Endothelial cell of umbilical vein (primary cell): ENCODE results near the gene MARK4. TPM values are rescaled to one million over a fixed set of nuclear protein-coding genes. Genes with fewer than 3 reads are reported as not detected.
"Not testable (repeated sequence)": the region's sequence is repeated elsewhere in the genome, so short reads cannot be mapped to it uniquely, and the experiment has no call there.

Source experiments
- BruUV-seq: library from RNA; stranded (reverse); fragments of 400-500 nt; replicated peaks from 2 replicates; lab custom pipeline; 2021; lab: Mats Ljungman, UMichigan
- CTCF ChIA-PET: fragments of 300-600, 350-600 bp; sonication (Branson Sonifier 250); formaldehyde crosslinking; loops from one replicate; lab custom pipeline; 2021; ENCODE audit warnings: antibody characterized with exemption, inconsistent platforms; lab: Charles Lee
- POLR2A ChIA-PET: fragments of 300-600, 350-600 bp; sonication (Branson Sonifier 250); formaldehyde crosslinking; loops from one replicate; lab custom pipeline; 2021; ENCODE audit warnings: antibody characterized with exemption, inconsistent platforms; lab: Charles Lee
- DNase-seq: peaks from one replicate; pipeline ENCODE4 v3.0.0-alpha.2; 2011; ENCODE audit warnings: low read depth, low spot score
- FAIRE-seq: peaks from 2 replicates; lab custom pipeline; 2011; peaks lifted over from hg19 to GRCh38; lab: Jason Lieb, UNC
- H2AFZ ChIP-seq: 2 replicates; pipeline ENCODE4 v1.6.0; 2012; ENCODE audit warnings: low read depth, low read length, control low read depth, inconsistent platforms
- H3K27ac ChIP-seq: 2 replicates; pipeline ENCODE4 v1.5.1; 2011; ENCODE audit warnings: low read depth, mild to moderate bottlenecking, control low read depth, low read length, moderate library complexity; ENCODE audit not compliant: insufficient read depth
- H3K27me3 ChIP-seq, 2 experiments: 2 replicates each; pipeline versions ENCODE4 v1.6.0 to v1.6.1; 2011; ENCODE audit warnings: low read length in 2 of 2, mixed read lengths in 1 of 2; ENCODE audit not compliant: control insufficient read depth in 2 of 2, insufficient read depth in 2 of 2
- H3K36me3 ChIP-seq, 2 experiments: 2 replicates in 1 of 2; 3 replicates in 1 of 2; pipeline ENCODE4 v1.5.1; 2011; ENCODE audit warnings: low read length in 2 of 2, mild to moderate bottlenecking in 1 of 2, moderate library complexity in 1 of 2; ENCODE audit not compliant: control insufficient read depth in 2 of 2, insufficient read depth in 2 of 2; ENCODE audit errors: extremely low read depth in 1 of 2
- H3K4me1 ChIP-seq: 3 replicates; pipeline ENCODE4 v1.5.1; 2011; ENCODE audit warnings: mild to moderate bottlenecking, low read length; ENCODE audit not compliant: control insufficient read depth, insufficient read depth; ENCODE audit errors: extremely low read depth
- H3K4me2 ChIP-seq: 2 replicates; pipeline ENCODE4 v1.6.1; 2011; ENCODE audit warnings: low read length, control low read depth, mixed read lengths; ENCODE audit not compliant: insufficient read depth
- H3K4me3 ChIP-seq, 3 experiments: fragments of 200-600 bp in 1 of 3; sonication (generic), shearing (Covaris generic) in 1 of 3; replicated peaks in 1 of 3; 2 replicates each; pipeline ENCODE4 v1.5.1; 2011 to 2016; ENCODE audit warnings: control low read depth in 3 of 3, low read length in 3 of 3, mild to moderate bottlenecking in 2 of 3, inconsistent platforms in 1 of 3, low read depth in 1 of 3, moderate library complexity in 1 of 3; ENCODE audit not compliant: insufficient read depth in 1 of 3
- H3K79me2 ChIP-seq: 2 replicates; pipeline ENCODE4 v1.6.0; 2012; ENCODE audit warnings: low read length, inconsistent platforms; ENCODE audit not compliant: control insufficient read depth, insufficient read depth
- H3K9ac ChIP-seq: replicated peaks from 2 replicates; pipeline ENCODE3; 2011; ENCODE audit warnings: low read length, control low read depth; ENCODE audit not compliant: insufficient read depth; ENCODE audit errors: extremely low read depth
- H3K9me1 ChIP-seq: replicated peaks from 3 replicates; pipeline ENCODE4 v1.6.0; 2011; ENCODE audit warnings: mild to moderate bottlenecking, low read length; ENCODE audit not compliant: control insufficient read depth, insufficient read depth; ENCODE audit errors: extremely low read depth
- H3K9me3 ChIP-seq: replicated peaks from 2 replicates; pipeline ENCODE4 v1.5.1; 2012; ENCODE audit warnings: low read length, inconsistent platforms; ENCODE audit not compliant: control insufficient read depth, insufficient read depth
- H4K20me1 ChIP-seq: replicated peaks from 2 replicates; pipeline ENCODE3; 2011; ENCODE audit warnings: mild to moderate bottlenecking, low read length; ENCODE audit not compliant: control insufficient read depth, insufficient read depth; ENCODE audit errors: extremely low read depth
- EZH2 ChIP-seq: IDR thresholded peaks from 2 replicates; pipeline ENCODE4 v1.6.1; 2012; ENCODE audit warnings: borderline replicate concordance, low read depth, mild to moderate bottlenecking, moderate library complexity, low read length, inconsistent platforms; ENCODE audit not compliant: severe bottlenecking
- GATA2 ChIP-seq: IDR thresholded peaks from 2 replicates; pipeline ENCODE4 v1.7.0; 2011; ENCODE audit warnings: low read depth, mild to moderate bottlenecking, moderate library complexity, mixed read lengths, low read length; ENCODE audit not compliant: insufficient read length, insufficient read depth
- dilution Hi-C: fragments of 300-500 bp; cut with MboI; formaldehyde crosslinking; loops from one replicate; pipeline ENCODE4 v1.15.0; 2019; ENCODE audit warnings: low sequenced_read_pairs; ENCODE audit not compliant: extremely low pct_ligation_motif_present
- intact Hi-C: fragments of 100-400 bp; cut with micrococcal nuclease; formaldehyde crosslinking; loops from one replicate; pipeline ENCODE4 v1.10.0; 2022
- polyA plus RNA-seq, 4 experiments: library from polyadenylated mRNA; depleted of rRNA in 3 of 4; stranded (reverse) in 3 of 4; unstranded in 1 of 4; fragments of >200 nt; gene quantifications; 2 replicates each; pipeline versions ENCODE4 v1.2.1 to v1.2.3, GENCODE V29; 2011 to 2012; ENCODE audit warnings: missing spikeins in 1 of 4
- total RNA-seq: library from RNA; stranded (reverse); gene quantifications from 2 replicates; pipeline ENCODE4 v1.2.3, GENCODE V29; 2021
- TF ChIP-seq, protein P1 (sequence below): IDR thresholded peaks from 2 replicates; pipeline ENCODE4 v1.6.1; 2011; ENCODE audit not compliant: insufficient read depth, insufficient read length

Gene MARK4
- total and polyA plus RNA-seq, 2 donors (not counting 3 experiments of a cell fraction or from before 2014, with no cell fraction given): 13.9 to 51.6 TPM

DNA sequence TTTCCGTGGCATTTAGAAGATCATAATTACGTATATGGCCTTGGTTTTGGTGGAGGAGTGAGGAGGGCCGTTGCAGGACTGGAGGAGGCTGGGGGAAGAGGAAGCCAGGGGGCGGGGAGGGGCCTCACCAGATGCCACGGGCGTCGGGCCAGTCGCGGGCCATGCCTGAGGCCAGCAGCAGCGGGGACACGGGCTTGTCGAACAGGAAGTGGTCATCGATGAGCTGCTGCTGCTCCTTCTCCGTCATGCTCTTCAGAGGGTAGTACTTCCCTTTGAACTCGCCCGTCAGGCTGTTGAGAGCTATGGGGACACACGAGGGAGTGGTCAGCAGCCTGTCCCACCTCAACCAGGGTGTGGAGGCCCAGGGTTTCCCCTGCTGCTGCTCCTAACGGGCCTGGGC is 60.5 kb downstream of the MARK4 start:
- no TSS peak for BruUV-seq
- H3K9me3 ChIP-seq: no peaks in the 10 kb centered on the region
- DNase-seq (no peak), FAIRE-seq (no peak)
- dilution Hi-C loops (no loop called here), intact Hi-C loops (no loop called here)
- no peak overlapping the region for H3K9ac ChIP-seq
- ChIA-PET POLR2A (no interaction called here), CTCF (no interaction called here)
- no peak overlapping the region for H3K4me2 ChIP-seq
- peak overlapping the region; percentile 79 for H2AFZ ChIP-seq
- no peaks in the 10 kb centered on the region for H3K4me1 ChIP-seq
- no peaks in the 10 kb centered on the region for H4K20me1 ChIP-seq
- TF ChIP-seq GATA2: no peak
- TF ChIP-seq, protein P1, sequence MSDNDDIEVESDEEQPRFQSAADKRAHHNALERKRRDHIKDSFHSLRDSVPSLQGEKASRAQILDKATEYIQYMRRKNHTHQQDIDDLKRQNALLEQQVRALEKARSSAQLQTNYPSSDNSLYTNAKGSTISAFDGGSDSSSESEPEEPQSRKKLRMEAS: no peak
- TF ChIP-seq EZH2: no peak
- H3K27ac ChIP-seq: no peak overlapping the region
- H3K4me3 ChIP-seq: no peak overlapping the region
- no peaks in the 10 kb centered on the region for H3K36me3 ChIP-seq
- no peaks in the 10 kb centered on the region for H3K79me2 ChIP-seq
- no peaks in the 10 kb centered on the region for H3K9me1 ChIP-seq
- H3K27me3 ChIP-seq: peaks cover 2 to 6% of the 10 kb centered on the region in 2 experiments

DNA sequence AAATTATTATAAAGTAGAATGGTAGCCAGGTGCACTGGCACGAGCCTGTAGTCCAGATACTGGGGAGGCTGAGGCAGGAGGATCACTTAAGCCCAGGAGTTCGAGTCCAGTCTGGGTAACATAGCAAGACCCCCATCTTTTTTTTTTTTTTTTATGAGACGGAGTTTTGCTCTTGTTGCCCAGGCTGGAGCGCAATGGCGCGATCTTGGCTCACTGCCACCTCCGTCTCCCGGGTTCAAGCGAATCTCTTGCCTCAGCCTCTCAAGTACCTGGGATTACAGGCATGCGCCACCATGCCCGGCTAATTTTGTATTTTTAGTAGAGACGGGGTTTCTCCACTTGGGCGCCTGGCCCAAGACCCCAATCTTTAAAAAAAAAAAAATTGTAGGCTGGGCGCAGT is 61.2 kb downstream of the MARK4 start:
- H3K9me1 ChIP-seq, H2AFZ ChIP-seq, H3K9me3 ChIP-seq, POLR2A ChIA-PET, H3K4me3 ChIP-seq, FAIRE-seq, H3K4me2 ChIP-seq, dilution Hi-C loops, intact Hi-C loops, BruUV-seq, H3K27me3 ChIP-seq, H3K36me3 ChIP-seq, H3K27ac ChIP-seq, H4K20me1 ChIP-seq, DNase-seq, H3K9ac ChIP-seq, H3K79me2 ChIP-seq, CTCF ChIA-PET, H3K4me1 ChIP-seq: not testable (repeated sequence)
